ENCODE data around the gene NNT.

- TF ChIP-seq, protein P1, sequence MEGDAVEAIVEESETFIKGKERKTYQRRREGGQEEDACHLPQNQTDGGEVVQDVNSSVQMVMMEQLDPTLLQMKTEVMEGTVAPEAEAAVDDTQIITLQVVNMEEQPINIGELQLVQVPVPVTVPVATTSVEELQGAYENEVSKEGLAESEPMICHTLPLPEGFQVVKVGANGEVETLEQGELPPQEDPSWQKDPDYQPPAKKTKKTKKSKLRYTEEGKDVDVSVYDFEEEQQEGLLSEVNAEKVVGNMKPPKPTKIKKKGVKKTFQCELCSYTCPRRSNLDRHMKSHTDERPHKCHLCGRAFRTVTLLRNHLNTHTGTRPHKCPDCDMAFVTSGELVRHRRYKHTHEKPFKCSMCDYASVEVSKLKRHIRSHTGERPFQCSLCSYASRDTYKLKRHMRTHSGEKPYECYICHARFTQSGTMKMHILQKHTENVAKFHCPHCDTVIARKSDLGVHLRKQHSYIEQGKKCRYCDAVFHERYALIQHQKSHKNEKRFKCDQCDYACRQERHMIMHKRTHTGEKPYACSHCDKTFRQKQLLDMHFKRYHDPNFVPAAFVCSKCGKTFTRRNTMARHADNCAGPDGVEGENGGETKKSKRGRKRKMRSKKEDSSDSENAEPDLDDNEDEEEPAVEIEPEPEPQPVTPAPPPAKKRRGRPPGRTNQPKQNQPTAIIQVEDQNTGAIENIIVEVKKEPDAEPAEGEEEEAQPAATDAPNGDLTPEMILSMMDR (optimal IDR thresholded peaks at IDR 0.05 in 1 of 3, IDR thresholded peaks at IDR 0.05 in 1 of 3, conservative IDR thresholded peaks at IDR 0.05 in 1 of 3; ENCODE audit: extremely low read depth in 1 of 3, insufficient read depth in 2 of 3, low read length in 3 of 3) = no peak
- no peak for TF ChIP-seq EZH2 (IDR thresholded peaks at IDR 0.05; ENCODE audit: low read length)
Observed at GRCh38 chr5:43680286-43680685, 77.3 kb downstream of the NNT start.

Data from keratinocyte (primary cell).